HepG2 (cell line): ENCODE measurements around the gene ACSS3. TPM values are rescaled to one million over a fixed set of nuclear protein-coding genes. Genes with fewer than 3 reads are reported as not detected.

Source experiments
- CC2D1A ChIP-seq: sonication (generic); formaldehyde crosslinking; IDR thresholded peaks from 2 replicates; pipeline ENCODE4 v1.8.1; 2023; ENCODE audit warnings: mild to moderate bottlenecking, missing genetic modification reagents
- ERF ChIP-seq: IDR thresholded peaks from 2 replicates; pipeline ENCODE4 v1.6.1; 2018; ENCODE audit warnings: missing biosample characterization, missing genetic modification reagents
- GATAD2A ChIP-seq: IDR thresholded peaks from 2 replicates; pipeline ENCODE4 v1.6.1; 2016
- HDAC2 ChIP-seq: sonication (generic); formaldehyde crosslinking; IDR thresholded peaks from 2 replicates; pipeline ENCODE4 v1.4.0; 2020; ENCODE audit warnings: missing genetic modification reagents
- HMG20A ChIP-seq: IDR thresholded peaks from 2 replicates; pipeline ENCODE4 v1.6.1; 2016; ENCODE audit warnings: borderline replicate concordance
- IRF2 ChIP-seq: IDR thresholded peaks from 2 replicates; pipeline ENCODE4 v1.6.1; 2018; ENCODE audit warnings: missing genetic modification reagents, missing compliant biosample characterization
- JDP2 ChIP-seq: sonication (generic); formaldehyde crosslinking; IDR thresholded peaks from 2 replicates; pipeline ENCODE4 v1.8.1; 2022; ENCODE audit warnings: missing genetic modification reagents, borderline replicate concordance
- MATR3 ChIP-seq: sonication (generic); formaldehyde crosslinking; IDR thresholded peaks from 2 replicates; pipeline ENCODE4 v1.4.0; 2020; ENCODE audit warnings: missing genetic modification reagents
- MAZ ChIP-seq, 2 experiments: sonication (generic) in 1 of 2; formaldehyde crosslinking in 1 of 2; IDR thresholded peaks; 2 replicates each; pipeline versions ENCODE4 v1.5.0 to v1.6.1; 2012 to 2020; ENCODE audit warnings: low read depth in 2 of 2, mild to moderate bottlenecking in 2 of 2, borderline replicate concordance in 1 of 2, improper control_type of control experiment in 1 of 2, low read length in 1 of 2, missing genetic modification reagents in 1 of 2, moderate library complexity in 1 of 2
- MBD4 ChIP-seq: IDR thresholded peaks from 2 replicates; pipeline ENCODE4 v1.6.1; 2012; ENCODE audit warnings: low read length, inconsistent platforms, borderline replicate concordance
- POLR2G ChIP-seq: fragments of 200-400 bp; formaldehyde crosslinking; IDR thresholded peaks from 2 replicates; pipeline ENCODE4 v1.6.1; 2018; ENCODE audit warnings: mild to moderate bottlenecking, low read depth, low read length, moderate library complexity
- SMAD3 ChIP-seq: sonication (generic); formaldehyde crosslinking; IDR thresholded peaks from 2 replicates; pipeline ENCODE4 v1.4.0; 2020; ENCODE audit warnings: missing genetic modification reagents
- SMARCC2 ChIP-seq: fragments of 450-650 bp; IDR thresholded peaks from 2 replicates; pipeline ENCODE4 v1.6.1; 2017; ENCODE audit warnings: antibody characterized with exemption, mild to moderate bottlenecking
- TBP ChIP-seq: sonication (generic); formaldehyde crosslinking; IDR thresholded peaks from 2 replicates; pipeline ENCODE4 v1.5.0; 2020; ENCODE audit warnings: missing genetic modification reagents
- THAP11 ChIP-seq: IDR thresholded peaks from 2 replicates; pipeline ENCODE4 v1.6.1; 2016; ENCODE audit warnings: missing biosample characterization, missing genetic modification reagents
- ZBTB7A ChIP-seq: sonication (generic); formaldehyde crosslinking; IDR thresholded peaks from 2 replicates; pipeline ENCODE4 v1.8.0; 2022; ENCODE audit warnings: mild to moderate bottlenecking, missing genetic modification reagents
- ZC3H13 ChIP-seq: sonication (generic); formaldehyde crosslinking; IDR thresholded peaks from 2 replicates; pipeline ENCODE4 v1.8.1; 2023; ENCODE audit warnings: mild to moderate bottlenecking, missing genetic modification reagents, moderate library complexity
- ZFX ChIP-seq: sonication (generic); formaldehyde crosslinking; IDR thresholded peaks from 2 replicates; pipeline ENCODE4 v1.4.0; 2020; ENCODE audit warnings: mild to moderate bottlenecking, low read depth, missing genetic modification reagents, moderate library complexity
- ZMAT3 ChIP-seq: sonication (generic); formaldehyde crosslinking; conservative IDR thresholded peaks from 2 replicates; pipeline ENCODE4 v1.7.0; 2021; ENCODE audit warnings: missing genetic modification reagents
- ZMYM2 ChIP-seq: sonication (generic); formaldehyde crosslinking; IDR thresholded peaks from 2 replicates; pipeline ENCODE4 v1.8.0; 2022; ENCODE audit warnings: mild to moderate bottlenecking, missing genetic modification reagents
- ZNF556 ChIP-seq: sonication (generic); formaldehyde crosslinking; IDR thresholded peaks from 2 replicates; pipeline ENCODE4 v1.4.0; 2020; ENCODE audit warnings: mild to moderate bottlenecking, missing genetic modification reagents, borderline replicate concordance
- ZNF563 ChIP-seq: sonication (generic); formaldehyde crosslinking; IDR thresholded peaks from 2 replicates; pipeline ENCODE4 v1.8.0; 2022; ENCODE audit warnings: mild to moderate bottlenecking, moderate library complexity, missing genetic modification reagents
- ZNF644 ChIP-seq: IDR thresholded peaks from 2 replicates; pipeline ENCODE4 v1.6.1; 2016; ENCODE audit warnings: low read depth
- ZNF850 ChIP-seq: sonication (generic); formaldehyde crosslinking; conservative IDR thresholded peaks from 2 replicates; pipeline ENCODE4 v1.9.0; 2021; ENCODE audit warnings: mild to moderate bottlenecking, missing genetic modification reagents
- polyA plus RNA-seq, 8 experiments: library from polyadenylated mRNA; depleted of rRNA in 3 of 8; stranded (reverse) in 7 of 8; unstranded in 1 of 8; fragments of >200 nt; fragmentation: Illumina TruSeq in 4 of 8; extraction: Trizol in 4 of 8; gene quantifications; 2 replicates each; pipeline versions ENCODE4 v1.2.1 to v1.2.3, GENCODE V29; 2011 to 2016; ENCODE audit warnings: low read depth in 4 of 8, missing spikeins in 1 of 8, mixed read lengths in 1 of 8; ENCODE audit not compliant: insufficient read depth in 1 of 8
- total RNA-seq, 5 experiments: library from RNA; depleted of rRNA; stranded (reverse); fragments of >200 nt; fragmentation: Illumina TruSeq; extraction: Trizol; gene quantifications; 2 replicates each; pipeline ENCODE4 v1.2.3, GENCODE V29; 2016; ENCODE audit warnings: low read depth in 1 of 5
- TF ChIP-seq, protein P1 (sequence below): IDR thresholded peaks from 2 replicates; pipeline ENCODE4 v1.6.1; 2016; ENCODE audit warnings: mild to moderate bottlenecking, missing biosample characterization, missing genetic modification reagents
- TF ChIP-seq, protein P2 (sequence below): sonication (generic); formaldehyde crosslinking; IDR thresholded peaks from 2 replicates; pipeline ENCODE4 v1.5.0; 2020; ENCODE audit warnings: missing genetic modification reagents
- TF ChIP-seq, protein P3 (sequence below): sonication (generic); formaldehyde crosslinking; IDR thresholded peaks from 2 replicates; pipeline ENCODE4 v1.4.0; 2020; ENCODE audit warnings: missing genetic modification reagents; ENCODE audit errors: not compliant biosample characterization
- TF ChIP-seq, protein P4 (sequence below): sonication (generic); formaldehyde crosslinking; IDR thresholded peaks from 2 replicates; pipeline ENCODE4 v1.5.0; 2020; ENCODE audit warnings: missing genetic modification reagents

The ACSS3 gene
- total and polyA plus RNA-seq, 2 of the 13 experiments (the other 11 are each of a cell fraction or from before 2014, with no cell fraction given): 79.5 to 86.3 TPM

DNA sequence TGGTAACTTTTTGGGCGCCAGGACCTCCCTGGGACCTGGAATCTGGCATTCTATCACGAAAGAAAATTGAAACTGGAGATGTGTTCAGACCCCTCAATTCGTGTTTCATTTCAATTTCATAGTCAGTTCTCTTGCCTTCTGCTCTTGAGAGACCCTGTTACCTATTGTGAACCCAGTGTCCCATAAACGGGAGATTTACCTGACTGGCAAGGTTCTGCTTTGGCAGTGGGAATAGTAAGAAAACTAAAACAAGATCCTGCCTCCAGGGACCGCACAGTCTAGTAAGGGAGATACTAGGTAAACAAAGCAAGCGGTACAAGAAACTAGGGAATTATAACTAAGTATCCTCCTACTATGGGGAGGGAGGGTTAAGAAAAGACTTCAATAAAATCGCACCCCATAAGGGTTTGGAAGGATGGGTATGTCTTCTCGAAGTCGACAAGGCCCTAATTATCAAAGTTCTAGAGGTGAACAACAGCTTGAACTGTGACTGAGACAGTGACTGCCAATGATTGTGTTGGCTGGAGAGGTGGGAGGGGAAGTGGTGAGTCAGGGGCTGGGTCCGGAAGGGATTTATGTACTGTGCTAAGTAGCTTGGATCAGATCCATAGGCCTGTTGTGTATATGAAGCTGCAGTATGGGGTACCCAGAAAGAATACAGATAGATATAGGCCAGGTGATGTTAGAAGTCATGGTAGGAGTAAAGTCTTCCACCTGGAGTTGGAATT lies 754 bp downstream of the ACSS3 start (continued):
- peak; percentile 64 for TF ChIP-seq IRF2 (CRISPR knock-in tag)
- TF ChIP-seq ERF (CRISPR knock-in tag): no peak
- TF ChIP-seq, protein P1, sequence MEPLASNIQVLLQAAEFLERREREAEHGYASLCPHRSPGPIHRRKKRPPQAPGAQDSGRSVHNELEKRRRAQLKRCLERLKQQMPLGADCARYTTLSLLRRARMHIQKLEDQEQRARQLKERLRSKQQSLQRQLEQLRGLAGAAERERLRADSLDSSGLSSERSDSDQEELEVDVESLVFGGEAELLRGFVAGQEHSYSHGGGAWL (CRISPR knock-in tag): no peak
- TF ChIP-seq, protein P2, sequence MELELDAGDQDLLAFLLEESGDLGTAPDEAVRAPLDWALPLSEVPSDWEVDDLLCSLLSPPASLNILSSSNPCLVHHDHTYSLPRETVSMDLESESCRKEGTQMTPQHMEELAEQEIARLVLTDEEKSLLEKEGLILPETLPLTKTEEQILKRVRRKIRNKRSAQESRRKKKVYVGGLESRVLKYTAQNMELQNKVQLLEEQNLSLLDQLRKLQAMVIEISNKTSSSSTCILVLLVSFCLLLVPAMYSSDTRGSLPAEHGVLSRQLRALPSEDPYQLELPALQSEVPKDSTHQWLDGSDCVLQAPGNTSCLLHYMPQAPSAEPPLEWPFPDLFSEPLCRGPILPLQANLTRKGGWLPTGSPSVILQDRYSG (CRISPR knock-in tag): no peak
- TF ChIP-seq POLR2G: peak; percentile 70
- TF ChIP-seq ZC3H13: no peak
- peak; percentile 55; the same call in 1 of the 2 replicates for TF ChIP-seq THAP11 (CRISPR knock-in tag)
- no peak for TF ChIP-seq TBP (CRISPR knock-in tag)
- TF ChIP-seq, protein P3, sequence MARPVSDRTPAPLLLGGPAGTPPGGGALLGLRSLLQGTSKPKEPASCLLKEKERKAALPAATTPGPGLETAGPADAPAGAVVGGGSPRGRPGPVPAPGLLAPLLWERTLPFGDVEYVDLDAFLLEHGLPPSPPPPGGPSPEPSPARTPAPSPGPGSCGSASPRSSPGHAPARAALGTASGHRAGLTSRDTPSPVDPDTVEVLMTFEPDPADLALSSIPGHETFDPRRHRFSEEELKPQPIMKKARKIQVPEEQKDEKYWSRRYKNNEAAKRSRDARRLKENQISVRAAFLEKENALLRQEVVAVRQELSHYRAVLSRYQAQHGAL: no peak
- TF ChIP-seq, protein P4, sequence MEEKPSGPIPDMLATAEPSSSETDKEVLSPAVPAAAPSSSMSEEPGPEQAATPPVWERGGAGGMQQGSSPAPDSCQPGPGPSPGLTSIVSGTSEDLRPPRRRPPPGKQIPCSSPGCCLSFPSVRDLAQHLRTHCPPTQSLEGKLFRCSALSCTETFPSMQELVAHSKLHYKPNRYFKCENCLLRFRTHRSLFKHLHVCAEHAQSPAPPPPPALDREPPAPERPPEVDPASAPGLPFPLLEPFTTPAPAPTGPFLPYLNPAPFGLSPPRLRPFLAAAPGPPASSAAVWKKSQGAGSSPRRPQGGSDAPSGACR: 0 out of 2 replicates have a peak, but pooled peaks have one; percentile 20
- no peak for TF ChIP-seq ZNF850 (CRISPR knock-in tag)
- TF ChIP-seq ZMAT3 (CRISPR knock-in tag): 0 out of 2 replicates have a peak, but pooled peaks have one; percentile 41
- peak; percentile 81 for TF ChIP-seq ZFX (CRISPR knock-in tag)
- TF ChIP-seq JDP2 (CRISPR knock-in tag): no peak
- TF ChIP-seq ZNF644: 0 out of 2 replicates have a peak, but pooled peaks have one; percentile 11
- TF ChIP-seq ZBTB7A (CRISPR knock-in tag): no peak
- TF ChIP-seq MAZ (IDR thresholded peaks at IDR 0.05; ENCODE audit: borderline replicate concordance, low read depth, low read length): no peak
- TF ChIP-seq MAZ (CRISPR knock-in tag; IDR thresholded peaks at IDR 0.05; ENCODE audit: low read depth): no peak
- no peak for TF ChIP-seq SMARCC2
- TF ChIP-seq MBD4: 0 out of 2 replicates have a peak, but pooled peaks have one; percentile 65
- peak; percentile 57; the same call in 1 of the 2 replicates for TF ChIP-seq HDAC2 (CRISPR knock-in tag)
- peak; percentile 80 for TF ChIP-seq GATAD2A (CRISPR knock-in tag)
- no peak; the same call in 1 of the 2 replicates for TF ChIP-seq ZNF563 (CRISPR knock-in tag)
- TF ChIP-seq HMG20A (CRISPR knock-in tag): peak; percentile 63; the same call in 1 of the 2 replicates
- TF ChIP-seq MATR3 (CRISPR knock-in tag): no peak
- 0 out of 2 replicates have a peak, but pooled peaks have one; percentile 42 for TF ChIP-seq CC2D1A (CRISPR knock-in tag)
- no peak; the same call in 1 of the 2 replicates for TF ChIP-seq SMAD3
- TF ChIP-seq ZMYM2: no peak
- peak; percentile 43; the same call in 1 of the 2 replicates for TF ChIP-seq ZNF556
